HG02884 (cell line): ENCODE data around the gene RAB3C.
"Not testable (repeated sequence)": the region's sequence is repeated elsewhere in the genome, so short reads cannot be mapped to it uniquely, and the experiment has no call there.

Source experiments
- ATAC-seq: cut with Tn5 transposase; IDR thresholded peaks from one replicate; pipeline ENCODE4 v1.9.1; 2021; ENCODE audit warnings: mild to moderate bottlenecking, moderate library complexity; ENCODE audit not compliant: unreplicated experiment

Gene RAB3C

GRCh38 chr5:58600613-58601012, 17.7 kb downstream of the RAB3C start:
- not testable (repeated sequence) for ATAC-seq

- not testable (repeated sequence) for ATAC-seq
Measured at GRCh38 chr5:58602889-58603288, 20.0 kb downstream of the RAB3C start.

GRCh38 chr5:58606064-58606463, 23.2 kb downstream of the RAB3C start:
- no peak for ATAC-seq

GRCh38 chr5:58615972-58616371, 33.1 kb downstream of the RAB3C start:
- ATAC-seq = no peak

GRCh38 chr5:58617241-58617640, 34.4 kb downstream of the RAB3C start:
- ATAC-seq = no peak

- no peak for ATAC-seq
Measured at GRCh38 chr5:58620336-58620735, 37.5 kb downstream of the RAB3C start.

GRCh38 chr5:58622936-58623871, 40.3 kb downstream of the RAB3C start:
- ATAC-seq = no peak

GRCh38 chr5:58628626-58629025, 45.8 kb downstream of the RAB3C start:
- no peak for ATAC-seq

- ATAC-seq = no peak
Measured at GRCh38 chr5:58629271-58630159, 46.6 kb downstream of the RAB3C start.

- no peak for ATAC-seq
Measured at GRCh38 chr5:58631895-58632294, 49.0 kb downstream of the RAB3C start.

- ATAC-seq = no peak
Measured at GRCh38 chr5:58635416-58635815, 52.5 kb downstream of the RAB3C start.

GRCh38 chr5:58640011-58640410, 57.1 kb downstream of the RAB3C start:
- no peak for ATAC-seq

GRCh38 chr5:58641533-58641932, 58.7 kb downstream of the RAB3C start:
- ATAC-seq = no peak

- no peak for ATAC-seq
Measured at GRCh38 chr5:58648846-58649245, 66.0 kb downstream of the RAB3C start.

- no peak for ATAC-seq
Measured at GRCh38 chr5:58649716-58650115, 66.8 kb downstream of the RAB3C start.

- no peak for ATAC-seq
Measured at GRCh38 chr5:58653521-58653920, 70.6 kb downstream of the RAB3C start.

- ATAC-seq = no peak
Measured at GRCh38 chr5:58666141-58666540, 83.3 kb downstream of the RAB3C start.

GRCh38 chr5:58666598-58667581, 84.0 kb downstream of the RAB3C start:
- ATAC-seq = no peak

- ATAC-seq = no peak
Measured at GRCh38 chr5:58670582-58670981, 87.7 kb downstream of the RAB3C start.

- no peak for ATAC-seq
Measured at GRCh38 chr5:58671155-58671554, 88.3 kb downstream of the RAB3C start.
